ENCODE measurements around the gene NR2E1.

Gene NR2E1

DNA sequence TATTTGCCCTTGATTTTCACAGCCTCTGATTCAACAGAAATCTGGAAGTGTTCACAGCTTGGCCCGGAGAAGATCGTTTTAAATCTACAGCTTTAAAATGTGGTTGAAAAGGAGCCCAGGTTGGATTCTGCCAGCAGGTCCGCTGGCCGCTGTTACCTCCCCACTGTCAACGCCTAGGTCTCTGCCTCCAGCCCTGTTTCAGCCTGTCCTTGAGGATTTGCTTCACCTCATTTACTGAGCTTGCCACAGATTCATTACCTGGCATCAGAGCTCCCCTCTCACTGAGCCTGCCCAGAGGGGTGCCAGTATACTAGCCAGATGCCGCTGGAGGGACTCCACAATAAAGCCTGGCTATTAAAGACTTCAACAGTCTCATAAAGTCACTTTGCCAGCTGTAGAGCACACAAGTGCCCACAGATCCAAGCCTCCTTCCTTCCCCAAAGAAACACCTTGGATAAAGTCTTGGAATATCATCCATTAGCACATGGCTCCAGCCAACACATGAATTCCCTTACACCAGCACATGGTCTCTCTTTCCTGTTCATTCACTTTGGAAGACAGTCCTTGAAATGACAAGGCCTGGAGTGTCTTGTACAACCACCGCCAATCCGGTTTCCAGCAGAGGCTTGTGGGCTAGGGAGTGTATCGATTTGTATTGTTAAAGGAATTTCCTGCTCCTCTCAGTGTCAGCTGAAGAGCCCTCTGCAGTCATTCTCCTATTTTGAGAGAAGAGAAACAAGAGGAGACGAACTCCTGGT is 9.5 kb upstream of the NR2E1 start:
- no peak for DNase-seq (ENCODE audit: low spot score)

DNA sequence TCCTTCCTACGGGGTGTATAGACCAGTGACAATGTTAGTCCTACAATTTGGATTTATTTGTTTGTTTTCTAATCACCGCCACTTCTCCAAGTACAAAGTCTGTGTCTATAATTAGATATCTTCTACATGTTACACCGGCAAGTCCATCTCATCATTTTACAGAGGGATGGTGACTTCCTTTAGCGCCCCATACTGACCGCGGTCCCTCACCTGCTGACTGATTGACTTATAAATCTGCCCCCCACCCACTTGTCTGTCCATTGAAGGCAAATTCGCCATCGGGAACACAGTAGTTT is 8.9 kb upstream of the NR2E1 start:
- no peak for DNase-seq (ENCODE audit: low spot score)

DNA sequence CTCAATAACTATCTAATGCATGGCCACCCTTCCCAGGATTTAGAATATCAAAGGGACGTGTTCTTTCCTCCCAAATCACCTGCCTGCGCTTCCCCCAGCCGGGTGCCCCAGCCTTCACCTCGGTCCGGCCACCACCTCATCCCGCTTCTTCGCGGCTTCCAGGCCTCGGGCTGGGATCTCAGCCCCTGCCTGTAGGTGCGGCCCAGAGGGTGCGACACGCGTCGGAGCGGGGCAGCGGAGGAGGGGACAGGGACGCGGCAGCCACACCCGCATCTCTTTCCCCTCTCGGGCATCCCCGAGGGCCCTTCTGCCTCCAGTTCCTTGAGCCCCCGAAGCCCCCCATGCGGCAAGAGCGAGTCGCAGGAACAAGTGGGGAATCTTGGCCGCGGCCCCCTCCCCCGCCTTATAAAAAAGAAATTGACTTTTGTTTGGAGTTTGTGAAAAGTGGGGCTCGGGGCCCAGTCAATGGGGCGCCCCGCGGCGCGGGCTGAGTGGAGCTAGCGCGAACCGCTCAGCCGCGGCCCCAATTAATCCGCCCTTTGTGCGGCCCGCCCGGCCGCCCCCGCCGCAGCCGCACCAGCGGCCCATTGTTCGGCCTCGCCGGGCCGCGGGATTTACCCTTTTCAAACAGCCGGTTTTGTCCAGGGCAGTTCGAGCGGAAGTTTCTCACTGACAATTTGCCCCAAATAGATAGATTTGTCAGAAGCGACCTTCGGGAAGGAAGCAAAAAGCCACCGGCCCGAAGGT is 8.4 kb upstream of the NR2E1 start:
- no peak for DNase-seq (ENCODE audit: low spot score)

DNA sequence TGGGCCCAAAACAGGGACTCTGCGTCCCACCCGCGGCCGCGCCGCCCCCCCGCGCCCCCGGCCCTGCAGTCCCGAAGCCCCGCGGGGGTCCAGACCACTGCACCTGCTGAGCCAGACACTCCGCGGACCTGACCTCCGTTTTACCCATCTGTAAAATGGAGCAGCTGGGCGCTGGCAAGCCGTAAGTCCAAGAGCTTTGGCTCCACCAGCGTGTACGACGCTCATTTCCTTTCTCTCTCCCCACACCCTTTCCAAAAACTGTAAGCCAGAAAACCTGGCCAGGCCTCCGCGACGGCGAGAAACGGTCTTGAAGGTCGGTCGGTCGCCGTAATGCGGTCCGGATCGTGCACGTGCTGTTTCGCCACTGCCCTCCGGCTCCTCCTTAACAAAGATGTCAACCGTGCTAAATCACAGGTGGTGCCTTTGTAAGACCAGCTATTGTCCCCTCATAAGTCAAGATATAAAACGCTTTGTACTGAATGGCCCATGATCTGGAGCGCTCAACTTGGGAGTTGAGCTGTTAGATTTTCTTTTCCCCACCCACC is 7.8 kb upstream of the NR2E1 start:
- DNase-seq (ENCODE audit: low spot score), result no peak

- no peak for DNase-seq (ENCODE audit: low spot score)
Observed at GRCh38 chr6:108159981-108160380, 5.8 kb upstream of the NR2E1 start.

- no peak for DNase-seq (ENCODE audit: low spot score)
Observed at GRCh38 chr6:108161724-108162282, 4.0 kb upstream of the NR2E1 start.

DNA sequence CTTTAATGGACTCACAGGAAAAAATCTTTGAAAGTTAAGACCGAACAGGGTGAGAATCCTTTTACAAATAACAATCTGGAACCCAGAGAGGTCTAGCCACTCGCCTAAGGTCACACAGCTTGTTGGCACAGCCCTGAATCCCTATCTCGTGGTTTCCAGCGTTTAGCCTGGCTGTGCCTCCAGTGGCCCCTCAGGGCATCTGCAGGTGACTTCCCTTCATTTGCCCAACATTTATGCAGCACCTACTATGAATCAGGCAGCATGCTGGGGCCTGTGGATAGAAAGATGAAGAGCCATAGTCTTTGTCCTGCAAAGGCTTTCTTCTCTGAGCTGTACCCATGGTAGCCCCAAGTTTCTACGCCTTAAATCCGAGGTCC is 2.6 kb upstream of the NR2E1 start:
- DNase-seq (ENCODE audit: low spot score), result no peak

DNA sequence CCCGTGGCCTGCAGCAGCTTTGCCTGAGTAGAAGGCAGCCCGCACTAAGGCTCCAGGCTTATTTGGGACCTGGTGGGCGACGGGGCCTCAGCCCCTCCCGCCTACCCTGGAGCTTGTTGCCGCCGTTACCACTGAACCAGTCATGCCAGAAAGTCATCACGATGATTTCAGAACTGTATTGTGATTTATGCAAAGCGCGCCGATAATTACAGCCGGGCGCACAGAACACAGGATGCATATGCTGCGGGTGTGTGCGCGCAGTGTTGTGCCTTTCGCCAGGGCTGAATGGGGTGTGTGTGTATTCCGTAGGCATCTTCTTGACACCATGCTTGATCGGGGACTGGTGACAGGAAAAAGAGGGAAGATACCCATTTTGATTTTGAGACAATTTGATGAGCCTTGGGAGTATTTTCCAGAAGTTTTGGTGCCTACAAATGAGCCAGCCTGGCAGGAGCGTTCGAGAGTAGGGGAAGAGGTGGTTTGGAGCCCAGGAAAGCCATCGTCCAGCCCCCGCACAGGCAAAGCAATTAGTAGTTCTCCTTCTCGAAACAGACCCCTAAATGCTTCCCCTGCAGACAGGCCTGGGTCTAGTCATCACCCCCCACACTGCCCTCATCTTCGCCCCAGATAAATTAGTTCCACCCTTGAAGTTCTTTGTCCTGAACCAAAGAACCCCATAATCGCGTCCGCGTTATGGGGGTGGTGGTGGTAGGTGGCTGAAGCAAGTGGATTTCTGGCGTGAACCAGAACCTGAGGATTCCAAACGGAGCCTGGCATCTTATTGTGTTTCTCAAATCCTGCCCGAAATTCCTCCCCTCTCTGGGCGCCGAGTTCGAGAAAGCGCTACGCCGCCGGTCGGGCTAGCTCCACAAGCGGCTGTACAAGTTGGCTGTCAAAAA is 1.9 kb upstream of the NR2E1 start:
- DNase-seq (ENCODE audit: low spot score), result no peak

DNA sequence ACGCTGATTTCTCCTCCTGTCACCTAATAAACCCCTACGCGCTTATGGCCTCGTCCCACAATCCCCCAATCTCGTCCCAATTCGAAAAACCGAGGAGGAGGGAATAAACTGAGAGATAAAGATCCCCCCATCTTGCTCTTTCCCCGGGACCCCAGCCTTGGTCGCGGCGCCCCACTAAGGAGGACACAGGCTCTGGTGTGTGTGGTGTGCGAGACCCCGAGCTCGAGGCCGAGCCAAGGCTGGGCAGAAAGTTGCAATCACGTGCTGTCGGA is 1.3 kb upstream of the NR2E1 start:
- DNase-seq (ENCODE audit: low spot score), result no peak

- DNase-seq (ENCODE audit: low spot score), result no peak
Observed at GRCh38 chr6:108164815-108165706, 761 bp upstream of the NR2E1 start.

DNA sequence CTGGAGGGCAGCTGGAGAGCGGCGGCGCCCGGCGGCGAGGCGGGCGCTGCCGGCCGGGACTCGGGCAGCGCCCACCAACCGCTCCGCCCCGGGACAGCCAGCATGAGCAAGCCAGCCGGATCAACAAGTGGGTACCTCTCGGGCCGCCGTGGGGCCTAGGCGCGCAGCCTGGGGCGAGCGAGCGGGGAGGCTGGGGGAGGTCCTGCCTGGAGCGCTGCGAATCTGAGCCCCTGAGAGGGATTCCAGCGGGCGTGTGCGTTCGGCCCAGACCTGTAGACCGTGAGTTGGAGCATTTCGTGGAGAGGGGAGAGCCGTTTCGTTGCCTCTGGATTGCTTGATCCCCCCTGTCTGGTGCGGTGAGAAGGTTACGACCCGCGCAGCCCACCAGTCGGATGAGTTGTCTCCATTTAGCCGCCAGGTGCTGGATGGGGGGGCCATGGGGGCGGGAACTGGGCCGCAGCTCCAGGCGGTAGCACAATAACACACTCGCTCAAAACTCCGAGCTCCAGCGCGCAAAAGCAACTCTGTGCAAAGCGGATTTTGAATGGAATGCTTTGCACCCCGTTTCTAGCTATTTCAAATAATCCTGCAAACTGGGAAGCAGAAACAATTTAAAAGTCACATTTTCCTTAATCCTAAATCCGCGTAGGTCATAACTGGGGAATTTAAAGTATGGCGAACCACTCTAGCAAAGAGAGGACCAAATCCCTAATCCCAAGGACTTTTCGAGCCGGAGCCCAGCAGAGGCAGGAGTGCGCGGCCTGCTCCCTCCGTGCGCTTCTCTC is 1.0 kb downstream of the NR2E1 start:
- DNase-seq (ENCODE audit: low spot score), result no peak

GRCh38 chr6:108167449-108168089 is 1.7 kb downstream of the NR2E1 start:
- DNase-seq (ENCODE audit: low spot score), result no peak

- no peak for DNase-seq (ENCODE audit: low spot score)
Observed at GRCh38 chr6:108168090-108168463, 2.3 kb downstream of the NR2E1 start.

GRCh38 chr6:108168501-108169463 is 3.0 kb downstream of the NR2E1 start:
- DNase-seq (ENCODE audit: low spot score), result no peak

DNA sequence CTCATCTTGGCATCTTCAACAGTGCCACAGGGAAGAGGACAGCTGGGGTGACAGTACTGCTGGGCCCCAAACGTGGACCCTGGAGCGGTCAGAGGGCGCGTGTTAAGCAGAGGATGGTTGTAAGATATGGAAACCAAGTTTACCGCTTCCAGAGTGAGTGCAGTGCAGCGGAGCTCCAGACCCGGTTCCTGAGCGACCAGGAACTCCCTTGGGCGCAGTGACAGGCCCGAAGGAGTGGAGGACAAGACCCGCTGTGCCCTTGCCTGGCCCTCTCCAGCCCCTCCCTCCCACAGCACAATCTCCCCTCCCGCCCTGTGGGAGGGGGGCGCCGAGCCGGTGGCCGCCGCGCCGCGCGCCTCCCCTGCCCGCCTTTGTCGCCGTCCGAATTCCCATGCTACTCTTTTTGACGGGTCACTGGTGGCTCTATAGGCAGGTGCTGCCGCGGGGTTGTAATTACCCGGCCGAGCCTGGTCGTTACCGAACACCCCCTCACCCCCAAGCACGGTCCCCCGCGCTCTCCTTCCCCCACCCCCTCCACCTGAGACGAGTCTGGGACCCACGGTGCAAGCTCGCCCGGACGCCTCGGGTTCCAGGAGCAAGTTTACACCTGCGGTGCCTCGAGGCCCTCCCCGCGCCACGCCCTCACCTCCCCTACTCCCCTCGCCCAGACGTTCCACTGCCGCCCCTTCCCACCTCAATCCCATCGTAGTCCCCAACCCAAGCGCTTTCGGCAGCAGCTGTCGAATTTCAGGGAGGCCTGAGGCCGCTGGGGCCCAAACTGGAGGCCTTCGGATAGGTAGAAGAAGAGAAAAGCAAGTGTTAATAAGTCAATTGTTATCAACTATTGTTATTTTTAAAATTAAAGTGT is 3.9 kb downstream of the NR2E1 start:
- no peak for DNase-seq (ENCODE audit: low spot score)

DNA sequence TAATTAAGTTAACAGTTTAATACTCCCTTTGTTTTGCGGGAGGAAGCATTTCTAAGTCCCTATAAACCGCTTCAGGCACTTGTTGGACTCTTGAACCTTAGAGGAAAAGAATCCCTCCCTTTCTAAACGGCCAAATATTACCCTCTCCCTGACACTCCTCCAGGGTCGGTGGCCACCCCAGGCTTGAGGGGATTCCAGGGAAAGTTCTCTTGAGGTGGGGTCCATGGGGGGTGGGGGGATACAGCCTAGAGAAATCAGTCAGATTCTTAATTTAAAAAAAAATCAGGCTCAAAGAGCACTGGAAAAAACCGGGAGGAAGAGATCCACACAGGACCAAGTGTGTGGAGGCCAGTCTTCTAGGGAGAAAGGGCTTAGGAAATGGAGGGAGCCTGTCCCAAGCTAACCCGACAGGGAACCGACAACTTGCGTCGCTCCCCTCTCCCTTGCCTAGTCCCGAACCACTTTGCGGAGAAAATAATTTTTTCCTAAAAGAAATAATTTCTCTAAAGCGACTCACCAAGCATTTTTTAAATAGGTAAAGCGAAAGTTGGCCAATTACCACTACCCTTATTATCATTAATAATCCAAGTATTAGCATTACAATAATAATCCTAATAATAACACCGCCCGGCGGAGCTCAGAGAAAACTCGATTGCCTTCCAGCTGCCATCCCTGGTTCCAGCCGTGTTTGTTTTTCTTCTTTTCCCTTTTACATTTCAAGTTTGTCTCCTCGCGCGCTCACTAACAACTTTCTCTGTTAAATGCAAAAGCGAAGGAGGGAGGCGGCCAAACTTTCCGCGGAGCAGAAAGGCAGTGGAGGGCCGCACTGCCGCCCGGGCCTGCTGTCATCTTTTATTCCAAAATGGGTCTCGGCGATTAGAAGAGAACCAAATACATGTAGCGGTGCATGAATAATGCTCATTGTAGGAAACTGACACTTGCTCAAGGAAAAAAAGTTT is 4.8 kb downstream of the NR2E1 start:
- no peak for DNase-seq (ENCODE audit: low spot score)

Data from SW480 (cell line).